GM12878 (cell line): ENCODE data around the gene C15orf61. TPM values are rescaled to one million over a fixed set of nuclear protein-coding genes. Genes with fewer than 3 reads are reported as not detected.

ENCODE experiments used
- ATAC-seq: fragments of 200-7000 bp; cut with Tn5 transposase; 3 replicates; pipeline ENCODE4 v1.9.1; 2020; ENCODE audit warnings: mild to moderate bottlenecking, moderate library complexity
- BruUV-seq: library from RNA; stranded (reverse); fragments of 400-500 nt; replicated peaks from 2 replicates; lab custom pipeline; 2021; lab: Mats Ljungman, UMichigan
- CTCF ChIA-PET: fragments of 300-600 bp; sonication (Branson Sonifier 250); formaldehyde crosslinking; extraction: SDS; loops from one replicate; lab custom pipeline; 2021; ENCODE audit warnings: inconsistent platforms; lab: Yijun Ruan, JAX
- POLR2A ChIA-PET: fragments of 350-600 bp; formaldehyde crosslinking; extraction: SDS; loops from one replicate; lab custom pipeline; 2021; ENCODE audit warnings: inconsistent platforms; lab: Charles Lee
- RAD21 ChIA-PET: fragments of 300-600 bp; sonication (Branson Sonifier 250); formaldehyde crosslinking; loops from one replicate; lab custom pipeline; 2023; ENCODE audit warnings: antibody characterized with exemption; ENCODE audit not compliant: unreplicated experiment; lab: Charles Lee
- SMC1A ChIA-PET: fragments of 300-600 bp; sonication (Branson Sonifier 250); formaldehyde crosslinking; loops from one replicate; lab custom pipeline; 2023; ENCODE audit not compliant: unreplicated experiment, uncharacterized antibody; lab: Charles Lee
- DNase-seq: peaks from one replicate; pipeline ENCODE4 v3.0.0-alpha.2; 2011; ENCODE audit warnings: low read depth, low spot score
- FAIRE-seq: peaks from 3 replicates; lab custom pipeline; 2011; peaks lifted over from hg19 to GRCh38; lab: Jason Lieb, UNC
- H2AFZ ChIP-seq: 2 replicates; pipeline ENCODE4 v1.6.0; 2011; ENCODE audit warnings: low read depth, low read length, control low read depth; ENCODE audit not compliant: control insufficient read depth
- H3K27ac ChIP-seq: 2 replicates; pipeline ENCODE4 v1.5.1; 2011; ENCODE audit warnings: control low read depth; ENCODE audit not compliant: control insufficient read depth, insufficient read depth
- H3K27me3 ChIP-seq, 2 experiments: replicated peaks in 1 of 2; 2 replicates each; pipeline versions ENCODE4 v1.6.0 to v1.6.1; 2011; ENCODE audit warnings: low read length in 1 of 2; ENCODE audit not compliant: control insufficient read depth in 2 of 2, insufficient read depth in 2 of 2
- H3K36me3 ChIP-seq, 2 experiments: 2 replicates each; pipeline ENCODE4 v1.5.1; 2011; ENCODE audit warnings: low read length in 1 of 2; ENCODE audit not compliant: control insufficient read depth in 2 of 2, insufficient read depth in 2 of 2
- H3K4me1 ChIP-seq: 2 replicates; pipeline ENCODE4 v1.6.1; 2011; ENCODE audit warnings: mild to moderate bottlenecking, low read length, moderate library complexity, mixed read lengths; ENCODE audit not compliant: control insufficient read depth, insufficient read depth
- H3K4me2 ChIP-seq: 2 replicates; pipeline ENCODE4 v1.6.0; 2011; ENCODE audit warnings: control low read depth; ENCODE audit not compliant: control insufficient read depth, insufficient read depth
- H3K4me3 ChIP-seq: fragments of 200-600 bp; sonication (generic); 2 replicates; pipeline ENCODE4 v1.5.1; 2016
- H3K79me2 ChIP-seq: 2 replicates; pipeline ENCODE4 v1.6.0; 2011; ENCODE audit warnings: low read length; ENCODE audit not compliant: control insufficient read depth, insufficient read depth
- H3K9ac ChIP-seq: 2 replicates; pipeline ENCODE4 v1.8.0; 2011; ENCODE audit warnings: low read length, control low read depth, mixed read lengths; ENCODE audit not compliant: control insufficient read depth, insufficient read depth
- H3K9me3 ChIP-seq: replicated peaks from 3 replicates; pipeline ENCODE4 v1.5.1; 2011; ENCODE audit warnings: mild to moderate bottlenecking, low read length; ENCODE audit not compliant: control insufficient read depth, insufficient read depth
- H4K20me1 ChIP-seq: 2 replicates; pipeline ENCODE4 v1.6.0; 2011; ENCODE audit not compliant: control insufficient read depth, insufficient read depth
- BCL11A ChIP-seq: IDR thresholded peaks from 2 replicates; pipeline ENCODE4 v1.6.1; 2011; ENCODE audit warnings: low read depth, low read length
- CHD1 ChIP-seq: IDR thresholded peaks from 2 replicates; pipeline ENCODE4 v1.6.1; 2012; ENCODE audit warnings: low read depth, low read length, improper control_type of control experiment
- IRF4 ChIP-seq: IDR thresholded peaks from 2 replicates; pipeline ENCODE4 v1.6.1; 2011; ENCODE audit warnings: low read depth, low read length
- JUNB ChIP-seq: IDR thresholded peaks from 2 replicates; pipeline ENCODE4 v1.6.1; 2016; ENCODE audit warnings: antibody characterized with exemption, mild to moderate bottlenecking
- KAT2A ChIP-seq: conservative IDR thresholded peaks from 2 replicates; pipeline ENCODE4 v1.6.1; 2011; ENCODE audit warnings: low read depth, low read length; ENCODE audit not compliant: control insufficient read depth
- SMAD5 ChIP-seq: IDR thresholded peaks from 2 replicates; pipeline ENCODE4 v1.6.1; 2016; ENCODE audit warnings: antibody characterized with exemption, low read depth
- SMC3 ChIP-seq: IDR thresholded peaks from 2 replicates; pipeline ENCODE4 v1.6.1; 2011; ENCODE audit warnings: low read length, improper control_type of control experiment, borderline replicate concordance
- STAT3 ChIP-seq: IDR thresholded peaks from 2 replicates; pipeline ENCODE4 v1.6.1; 2011; ENCODE audit warnings: low read depth, low read length, improper control_type of control experiment
- WGBS: methylation state at CpG from one replicate; pipeline ENCODE4 v1.1.6; 2016; ENCODE audit warnings: low lambda C conversion rate; ENCODE audit not compliant: insufficient replicate concordance, insufficient coverage; ENCODE audit errors: missing lambda C conversion rate; 5-methylcytosine and 5-hydroxymethylcytosine counted together
- in situ Hi-C: fragments of 300-500 bp; cut with MboI; formaldehyde crosslinking; loops from 9 replicates; pipeline ENCODE4 v1.14.3; 2018; ENCODE audit warnings: mixed read lengths
- intact Hi-C: fragments of 100-400 bp; cut with micrococcal nuclease; formaldehyde crosslinking; loops from one replicate; pipeline ENCODE4 v1.14.2; 2022; ENCODE audit not compliant: unreplicated experiment
- polyA plus RNA-seq, 11 experiments: library from polyadenylated mRNA; depleted of rRNA in 4 of 11; unstranded in 6 of 11; stranded (reverse) in 5 of 11; fragments of >200 nt; fragmentation: Nextera tagmentation in 4 of 11; fragmentation: Illumina TruSeq in 1 of 11; extraction: Ambion mirVana in 4 of 11; extraction: Trizol in 1 of 11; gene quantifications; 1 replicate in 1 of 11; 2 replicates in 10 of 11; pipeline versions ENCODE4 v1.2.1 to v1.2.3, GENCODE V29; 2011 to 2016; ENCODE audit warnings: inconsistent platforms in 2 of 11, missing spikeins in 2 of 11, low read depth in 1 of 11
- total RNA-seq, 4 experiments: library from RNA; depleted of rRNA in 3 of 4; stranded (reverse); fragments of >200 nt in 3 of 4; fragmentation: Illumina TruSeq in 1 of 4; extraction: Trizol in 1 of 4; gene quantifications; 2 replicates each; pipeline versions ENCODE4 v1.2.1 to v1.2.3, GENCODE V29; 2013 to 2021
- TF ChIP-seq, protein P1 (sequence below): fragments of 450-650 bp; IDR thresholded peaks from 2 replicates; pipeline ENCODE4 v1.6.1; 2017; ENCODE audit warnings: mild to moderate bottlenecking, moderate library complexity
- TF ChIP-seq, protein P2 (sequence below): IDR thresholded peaks from 2 replicates; pipeline ENCODE4 v1.6.1; 2012; ENCODE audit warnings: low read length, inconsistent platforms

C15orf61 gene
- total and polyA plus RNA-seq, 10 of the 15 experiments (the other 5 are each of a cell fraction or from before 2014, with no cell fraction given) = 1.4 to 8.7 (median 4.3) TPM

- in situ Hi-C loops = no loop called here
- SMC1A ChIA-PET = no interaction called here
- no peak for ATAC-seq
- Histone ChIP-seq H3K36me3 (no peaks in the 10 kb centered on the region), H3K9ac (no peak overlapping the region), H3K4me2 (no peak overlapping the region), H3K4me3 (no peak overlapping the region), H3K79me2 (no peaks in the 10 kb centered on the region), H4K20me1 (no peaks in the 10 kb centered on the region), H2AFZ (no peak overlapping the region)
- CTCF ChIA-PET = no interaction called here
- 57% methylated on average over 5 of the region's 5 CpGs for WGBS
- POLR2A ChIA-PET = interaction anchor here (0.6 kb wide), 1 partner anchor 38 kb away, joined by 3 read pairs; no protein-coding TSS in a partner anchor
- DNase-seq = no peak
- RAD21 ChIA-PET = no interaction called here
- TF ChIP-seq SMAD5 = no peak
- TF ChIP-seq STAT3 = no peak
- no peak for TF ChIP-seq KAT2A
- TF ChIP-seq BCL11A = no peak
- TF ChIP-seq, all 136 proteins: peak for 0
- Histone ChIP-seq H3K9me3 (no peaks in the 10 kb centered on the region), H3K27me3 (no peaks in the 10 kb centered on the region), H3K4me1 (no peaks in the 10 kb centered on the region), H3K27ac (no peak overlapping the region)
- no peak for FAIRE-seq
- no TSS peak for BruUV-seq
- intact Hi-C loops = no loop called here
These were observed 41.0 kb upstream of the C15orf61 start for GRCh38 chr15:67479781-67480505.

GRCh38 chr15:67480741-67481140 lies 40.2 kb upstream of the C15orf61 start:
- H3K4me1 ChIP-seq = no peaks in the 10 kb centered on the region
- no peaks in the 10 kb centered on the region for H3K27me3 ChIP-seq
- FAIRE-seq (no peak), ATAC-seq (no peak), DNase-seq (no peak)
- in situ Hi-C loops (no loop called here), intact Hi-C loops (no loop called here)
- no peaks in the 10 kb centered on the region for H3K79me2 ChIP-seq
- no peak overlapping the region for H3K4me3 ChIP-seq
- CTCF ChIA-PET = interaction anchor here (1.1 kb wide), 1 partner anchor 24 kb away, joined by 3 read pairs; no protein-coding TSS in a partner anchor
- RAD21 ChIA-PET = no interaction called here
- no peak overlapping the region for H2AFZ ChIP-seq
- no TSS peak for BruUV-seq
- SMC1A ChIA-PET = no interaction called here
- no peak overlapping the region for H3K9ac ChIP-seq
- POLR2A ChIA-PET = no interaction called here
- no peaks in the 10 kb centered on the region for H4K20me1 ChIP-seq
- H3K4me2 ChIP-seq = no peak overlapping the region
- WGBS = 95% methylated on average over 1 of the region's 1 CpG
- no peaks in the 10 kb centered on the region for H3K9me3 ChIP-seq
- no peak overlapping the region for H3K27ac ChIP-seq
- no peaks in the 10 kb centered on the region for H3K36me3 ChIP-seq
- TF ChIP-seq, protein P1, sequence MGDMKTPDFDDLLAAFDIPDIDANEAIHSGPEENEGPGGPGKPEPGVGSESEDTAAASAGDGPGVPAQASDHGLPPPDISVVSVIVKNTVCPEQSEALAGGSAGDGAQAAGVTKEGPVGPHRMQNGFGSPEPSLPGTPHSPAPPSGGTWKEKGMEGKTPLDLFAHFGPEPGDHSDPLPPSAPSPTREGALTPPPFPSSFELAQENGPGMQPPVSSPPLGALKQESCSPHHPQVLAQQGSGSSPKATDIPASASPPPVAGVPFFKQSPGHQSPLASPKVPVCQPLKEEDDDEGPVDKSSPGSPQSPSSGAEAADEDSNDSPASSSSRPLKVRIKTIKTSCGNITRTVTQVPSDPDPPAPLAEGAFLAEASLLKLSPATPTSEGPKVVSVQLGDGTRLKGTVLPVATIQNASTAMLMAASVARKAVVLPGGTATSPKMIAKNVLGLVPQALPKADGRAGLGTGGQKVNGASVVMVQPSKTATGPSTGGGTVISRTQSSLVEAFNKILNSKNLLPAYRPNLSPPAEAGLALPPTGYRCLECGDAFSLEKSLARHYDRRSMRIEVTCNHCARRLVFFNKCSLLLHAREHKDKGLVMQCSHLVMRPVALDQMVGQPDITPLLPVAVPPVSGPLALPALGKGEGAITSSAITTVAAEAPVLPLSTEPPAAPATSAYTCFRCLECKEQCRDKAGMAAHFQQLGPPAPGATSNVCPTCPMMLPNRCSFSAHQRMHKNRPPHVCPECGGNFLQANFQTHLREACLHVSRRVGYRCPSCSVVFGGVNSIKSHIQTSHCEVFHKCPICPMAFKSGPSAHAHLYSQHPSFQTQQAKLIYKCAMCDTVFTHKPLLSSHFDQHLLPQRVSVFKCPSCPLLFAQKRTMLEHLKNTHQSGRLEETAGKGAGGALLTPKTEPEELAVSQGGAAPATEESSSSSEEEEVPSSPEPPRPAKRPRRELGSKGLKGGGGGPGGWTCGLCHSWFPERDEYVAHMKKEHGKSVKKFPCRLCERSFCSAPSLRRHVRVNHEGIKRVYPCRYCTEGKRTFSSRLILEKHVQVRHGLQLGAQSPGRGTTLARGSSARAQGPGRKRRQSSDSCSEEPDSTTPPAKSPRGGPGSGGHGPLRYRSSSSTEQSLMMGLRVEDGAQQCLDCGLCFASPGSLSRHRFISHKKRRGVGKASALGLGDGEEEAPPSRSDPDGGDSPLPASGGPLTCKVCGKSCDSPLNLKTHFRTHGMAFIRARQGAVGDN = no peak
- TF ChIP-seq, protein P2, sequence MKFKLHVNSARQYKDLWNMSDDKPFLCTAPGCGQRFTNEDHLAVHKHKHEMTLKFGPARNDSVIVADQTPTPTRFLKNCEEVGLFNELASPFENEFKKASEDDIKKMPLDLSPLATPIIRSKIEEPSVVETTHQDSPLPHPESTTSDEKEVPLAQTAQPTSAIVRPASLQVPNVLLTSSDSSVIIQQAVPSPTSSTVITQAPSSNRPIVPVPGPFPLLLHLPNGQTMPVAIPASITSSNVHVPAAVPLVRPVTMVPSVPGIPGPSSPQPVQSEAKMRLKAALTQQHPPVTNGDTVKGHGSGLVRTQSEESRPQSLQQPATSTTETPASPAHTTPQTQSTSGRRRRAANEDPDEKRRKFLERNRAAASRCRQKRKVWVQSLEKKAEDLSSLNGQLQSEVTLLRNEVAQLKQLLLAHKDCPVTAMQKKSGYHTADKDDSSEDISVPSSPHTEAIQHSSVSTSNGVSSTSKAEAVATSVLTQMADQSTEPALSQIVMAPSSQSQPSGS = no peak
- no peak for TF ChIP-seq CHD1
- TF ChIP-seq SMC3 = no peak
- TF ChIP-seq JUNB = no peak
- no peak for TF ChIP-seq IRF4
